Measurements from ENCODE around the gene ALAS1.

DNA sequence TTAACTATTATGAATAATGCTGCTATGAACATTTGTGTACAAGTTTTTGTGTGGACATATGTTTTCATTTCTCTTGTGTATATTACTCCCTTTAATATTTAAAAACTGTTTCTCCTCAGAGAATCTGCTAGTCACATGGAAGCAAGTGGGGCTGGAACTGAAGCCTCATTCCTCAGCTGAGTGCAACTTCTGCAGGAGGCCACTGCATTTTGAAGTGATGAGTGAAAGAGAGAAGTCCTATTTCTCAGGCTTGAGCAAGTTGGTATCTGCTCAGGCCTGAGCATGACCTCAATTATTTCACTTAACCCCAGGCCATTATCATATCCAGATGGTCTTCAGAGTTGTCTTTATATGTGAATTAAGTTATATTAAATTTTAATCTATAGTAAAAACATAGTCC lies 15.9 kb downstream of the ALAS1 start:
- no peak for TF ChIP-seq POLR2AphosphoS5 (IDR thresholded peaks at IDR 0.05; ENCODE audit: low read depth, low read length)
- no peak for TF ChIP-seq REST (IDR thresholded peaks at IDR 0.05; ENCODE audit: insufficient read depth in 1 of 2, low read depth in 2 of 2, low read length in 2 of 2)

Data from PFSK-1 (cell line).